ENCODE data around the gene RNF151. TPM values are rescaled to one million over a fixed set of nuclear protein-coding genes. Genes with fewer than 3 reads are reported as not detected.

RNF151 gene
- total and polyA plus RNA-seq, 2 of the 13 experiments (the other 11 are each of a cell fraction or from before 2014, with no cell fraction given): not detected

- 11% methylated on average over 4 of the region's 7 CpGs for WGBS (ENCODE audit: low lambda C conversion rate)
- intact Hi-C loops (cut with micrococcal nuclease; ENCODE audit: unreplicated experiment) (no loop called here), in situ Hi-C loops (cut with HindIII; ENCODE audit: extremely low pct_ligation_motif_present, low pct_unique_long_range_greater_than_20kb) (no loop called here)
- no TSS peak for BruUV-seq (replicated peaks)
- H3K9me3 ChIP-seq (ENCODE audit: low read length): no peaks in the 10 kb centered on the region
- no peak overlapping the region for H2AFZ ChIP-seq (ENCODE audit: low read length)
- no peak for DNase-seq (ENCODE audit: low spot score)
- ChIA-PET CTCF (ENCODE audit: low intra/inter-chr PET ratio, low total read pairs) (no interaction called here), POLR2A (interaction anchor here (3.4 to 3.6 kb wide), 2 partner anchors 10 to 15 kb away, joined by 26 to 27 read pairs; partner anchors contain the start of gene RPS2)
- H3K79me2 ChIP-seq (ENCODE audit: insufficient read depth, low read length): no peaks in the 10 kb centered on the region
- no peak overlapping the region; a peak in 1 of 6 replicates for H3K4me3 ChIP-seq (replicated peaks in 1 of 3; ENCODE audit: insufficient read depth in 1 of 3, low read depth in 2 of 3, low read length in 3 of 3)
- H3K27ac ChIP-seq (ENCODE audit: extremely low read length, insufficient read depth, low read length): no peak overlapping the region
- ATAC-seq: peak; percentile 37
- H3K4me1 ChIP-seq (ENCODE audit: insufficient read depth, low read length): peaks cover 38% of the 10 kb centered on the region
- no peaks in the 10 kb centered on the region for H4K20me1 ChIP-seq (ENCODE audit: insufficient read depth, low read length)
- no peak for FAIRE-seq
- H3K27me3 ChIP-seq (ENCODE audit: control insufficient read depth in 1 of 2, insufficient read depth in 2 of 2, low read length in 2 of 2): peaks cover 3 to 23% of the 10 kb centered on the region in 2 experiments; a peak in 4 of 5 replicates
- peak overlapping the region; percentile 32; the same call in 1 of the 2 replicates for H3K4me2 ChIP-seq (ENCODE audit: low read depth, low read length)
- H3K36me3 ChIP-seq (replicated peaks in 1 of 2; ENCODE audit: control insufficient read depth in 1 of 2, insufficient read depth in 2 of 2, low read length in 2 of 2): no peaks in the 10 kb centered on the region
- TF ChIP-seq CEBPG (CRISPR knock-in tag; IDR thresholded peaks at IDR 0.05) (no peak), FOSL2 (CRISPR knock-in tag; IDR thresholded peaks at IDR 0.05) (no peak), FOXC1 (CRISPR knock-in tag; IDR thresholded peaks at IDR 0.05; ENCODE audit: borderline replicate concordance) (no peak), ZZZ3 (CRISPR knock-in tag; IDR thresholded peaks at IDR 0.05; ENCODE audit: borderline replicate concordance) (no peak), CTCF (CRISPR knock-in tag; IDR thresholded peaks at IDR 0.05) (peak; percentile 27), NCOA1 (CRISPR knock-in tag; IDR thresholded peaks at IDR 0.05) (no peak), MBNL3 (CRISPR knock-in tag; conservative IDR thresholded peaks at IDR 0.05) (no peak)
- TF ChIP-seq, protein P1, sequence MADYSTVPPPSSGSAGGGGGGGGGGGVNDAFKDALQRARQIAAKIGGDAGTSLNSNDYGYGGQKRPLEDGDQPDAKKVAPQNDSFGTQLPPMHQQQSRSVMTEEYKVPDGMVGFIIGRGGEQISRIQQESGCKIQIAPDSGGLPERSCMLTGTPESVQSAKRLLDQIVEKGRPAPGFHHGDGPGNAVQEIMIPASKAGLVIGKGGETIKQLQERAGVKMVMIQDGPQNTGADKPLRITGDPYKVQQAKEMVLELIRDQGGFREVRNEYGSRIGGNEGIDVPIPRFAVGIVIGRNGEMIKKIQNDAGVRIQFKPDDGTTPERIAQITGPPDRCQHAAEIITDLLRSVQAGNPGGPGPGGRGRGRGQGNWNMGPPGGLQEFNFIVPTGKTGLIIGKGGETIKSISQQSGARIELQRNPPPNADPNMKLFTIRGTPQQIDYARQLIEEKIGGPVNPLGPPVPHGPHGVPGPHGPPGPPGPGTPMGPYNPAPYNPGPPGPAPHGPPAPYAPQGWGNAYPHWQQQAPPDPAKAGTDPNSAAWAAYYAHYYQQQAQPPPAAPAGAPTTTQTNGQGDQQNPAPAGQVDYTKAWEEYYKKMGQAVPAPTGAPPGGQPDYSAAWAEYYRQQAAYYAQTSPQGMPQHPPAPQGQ (CRISPR knock-in tag; IDR thresholded peaks at IDR 0.05; ENCODE audit: borderline replicate concordance): no peak
- no peak overlapping the region for H3K9ac ChIP-seq (ENCODE audit: insufficient read depth, low read depth, low read length)
These were observed 16.6 kb upstream of the RNF151 start for GRCh38 chr16:1950047-1950446.

All from HepG2 (cell line).